GOT3 (cell line): Measurements from ENCODE around the gene CX3CL1.
"Not testable (repeated sequence)": the region's sequence is repeated elsewhere in the genome, so short reads cannot be mapped to it uniquely, and the experiment has no call there.

Source experiments
- DNase-seq: peaks from one replicate; lab custom pipeline; 2025; ENCODE audit warnings: mixed read lengths; lab: John Stamatoyannopoulos, UW

The CX3CL1 gene

GRCh38 chr16:57382535-57383275 lies 10.4 kb downstream of the CX3CL1 start:
- DNase-seq, result no peak

DNA sequence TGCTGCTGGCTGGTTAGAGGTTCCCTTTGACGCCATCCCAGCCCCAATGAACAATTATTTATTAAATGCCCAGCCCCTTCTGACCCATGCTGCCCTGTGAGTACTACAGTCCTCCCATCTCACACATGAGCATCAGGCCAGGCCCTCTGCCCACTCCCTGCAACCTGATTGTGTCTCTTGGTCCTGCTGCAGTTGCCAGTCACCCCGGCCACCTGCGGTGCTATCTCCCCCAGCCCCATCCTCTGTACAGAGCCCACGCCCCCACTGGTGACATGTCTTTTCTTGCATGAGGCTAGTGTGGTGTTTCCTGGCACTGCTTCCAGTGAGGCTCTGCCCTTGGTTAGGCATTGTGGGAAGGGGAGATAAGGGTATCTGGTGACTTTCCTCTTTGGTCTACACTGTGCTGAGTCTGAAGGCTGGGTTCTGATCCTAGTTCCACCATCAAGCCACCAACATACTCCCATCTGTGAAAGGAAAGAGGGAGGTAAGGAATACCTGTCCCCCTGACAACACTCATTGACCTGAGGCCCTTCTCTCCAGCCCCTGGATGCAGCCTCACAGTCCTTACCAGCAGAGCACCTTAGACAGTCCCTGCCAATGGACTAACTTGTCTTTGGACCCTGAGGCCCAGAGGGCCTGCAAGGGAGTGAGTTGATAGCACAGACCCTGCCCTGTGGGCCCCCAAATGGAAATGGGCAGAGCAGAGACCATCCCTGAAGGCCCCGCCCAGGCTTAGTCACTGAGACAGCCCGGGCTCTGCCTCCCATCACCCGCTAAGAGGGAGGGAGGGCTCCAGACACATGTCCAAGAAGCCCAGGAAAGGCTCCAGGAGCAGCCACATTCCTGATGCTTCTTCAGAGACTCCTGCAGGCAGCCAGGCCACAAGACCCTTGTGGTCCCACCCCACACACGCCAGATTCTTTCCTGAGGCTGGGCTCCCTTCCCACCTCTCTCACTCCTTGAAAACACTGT lies 11.3 kb downstream of the CX3CL1 start:
- no peak for DNase-seq

- no peak for DNase-seq
Measured at GRCh38 chr16:57384248-57385070, 12.2 kb downstream of the CX3CL1 start.

DNA sequence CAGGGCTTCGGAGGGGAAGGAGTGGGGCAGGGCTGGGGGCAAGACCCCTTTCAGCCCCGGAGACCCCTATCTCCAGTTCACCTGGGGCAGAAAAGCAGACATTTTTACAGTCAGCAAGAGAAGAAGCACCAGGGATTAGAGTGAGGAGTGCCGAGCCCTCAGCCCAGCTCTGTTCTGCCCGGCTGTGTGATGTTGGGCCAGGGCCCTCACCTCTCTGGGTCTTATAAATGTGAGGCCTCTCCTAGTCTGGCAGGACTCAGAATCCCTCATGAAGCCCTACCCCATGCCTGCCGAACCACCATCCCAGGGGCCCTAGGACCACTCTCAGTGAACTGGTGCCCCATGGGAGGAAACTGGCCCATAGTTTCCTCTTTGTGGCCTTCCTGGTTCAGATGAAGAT lies 12.8 kb downstream of the CX3CL1 start:
- DNase-seq, result no peak

DNA sequence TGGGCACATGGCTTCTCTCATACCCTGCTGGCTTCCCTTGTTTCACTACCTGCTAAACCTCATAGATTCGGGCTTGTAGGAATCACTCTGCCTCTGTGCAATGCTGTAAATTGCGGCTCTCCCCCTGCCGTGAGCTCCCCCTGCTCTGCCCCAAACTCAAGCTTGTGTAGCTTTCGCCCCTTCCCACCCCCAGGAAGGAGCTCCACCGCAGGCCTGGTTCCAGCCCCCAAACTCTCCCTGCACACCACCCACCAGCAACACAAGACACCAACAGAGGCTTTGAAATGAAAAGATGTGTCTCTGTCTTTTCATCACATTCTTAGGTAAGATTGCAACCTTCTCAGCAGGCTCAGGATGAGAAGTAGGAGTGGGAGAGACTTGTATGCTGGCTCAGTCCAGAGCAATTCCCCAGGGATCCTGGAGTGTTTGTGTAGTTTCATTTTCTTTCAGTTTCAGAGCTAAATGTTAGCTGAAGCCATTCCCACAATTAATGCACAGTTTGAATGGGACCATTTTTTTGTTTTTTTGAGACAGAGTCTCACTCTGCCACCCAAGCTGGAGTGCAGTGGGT lies 14.2 kb downstream of the CX3CL1 start:
- no peak for DNase-seq

GRCh38 chr16:57387598-57388354 lies 15.5 kb downstream of the CX3CL1 start:
- DNase-seq, result no peak

GRCh38 chr16:57388359-57389086 lies 16.2 kb downstream of the CX3CL1 start:
- DNase-seq, result no peak

GRCh38 chr16:57389087-57389468 lies 16.8 kb downstream of the CX3CL1 start:
- no peak for DNase-seq

DNA sequence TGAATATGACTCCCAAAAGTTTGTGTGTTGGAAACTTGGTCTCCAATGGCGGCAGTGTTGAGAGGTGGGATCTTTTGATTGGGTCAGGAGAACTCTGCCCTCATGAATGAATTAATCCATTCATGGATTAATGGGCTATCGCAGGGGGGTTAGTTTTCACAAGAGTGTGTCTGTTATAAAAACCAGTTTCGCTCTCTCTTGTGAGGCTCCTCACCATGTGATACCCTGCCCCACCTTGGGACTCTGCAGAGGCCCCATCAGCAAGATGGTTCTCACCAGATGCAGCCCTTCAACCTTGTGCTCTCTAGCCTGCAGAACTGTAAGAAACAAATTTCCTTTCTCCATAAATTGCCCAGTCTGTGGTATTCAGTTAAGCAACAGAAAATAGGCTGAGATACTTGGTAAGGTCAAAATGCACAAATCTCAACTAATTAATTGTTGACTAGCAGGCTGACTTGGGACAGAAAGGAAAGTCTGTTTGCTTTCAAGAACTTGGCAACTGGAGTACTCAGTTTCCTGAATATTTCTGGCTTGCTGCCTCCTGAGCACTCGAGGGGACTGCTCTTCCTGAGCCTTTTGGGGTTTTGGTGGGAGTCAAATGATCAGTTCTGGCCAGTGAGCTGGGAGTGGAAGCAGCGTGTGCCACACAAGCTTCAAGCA lies 18.5 kb downstream of the CX3CL1 start:
- DNase-seq, result no peak

DNA sequence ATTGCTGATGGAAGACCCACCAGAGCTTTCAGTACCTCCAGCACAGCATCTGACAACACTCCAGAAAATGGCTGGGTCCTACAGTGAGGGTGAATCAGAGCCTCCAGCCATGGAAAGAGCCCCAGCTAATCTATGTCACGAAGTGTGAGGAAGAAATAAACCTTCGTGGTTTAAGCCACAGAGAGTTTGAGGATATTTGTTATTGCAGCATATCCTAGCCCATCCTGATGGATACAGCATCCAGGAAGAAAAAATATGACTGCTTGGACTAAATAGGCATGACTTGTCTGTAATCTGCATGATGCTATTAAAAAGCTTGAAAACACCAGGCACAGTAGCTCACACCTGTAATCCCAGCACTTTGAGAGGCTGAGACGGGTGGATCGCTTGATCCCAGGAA lies 19.0 kb downstream of the CX3CL1 start:
- no peak for DNase-seq

DNA sequence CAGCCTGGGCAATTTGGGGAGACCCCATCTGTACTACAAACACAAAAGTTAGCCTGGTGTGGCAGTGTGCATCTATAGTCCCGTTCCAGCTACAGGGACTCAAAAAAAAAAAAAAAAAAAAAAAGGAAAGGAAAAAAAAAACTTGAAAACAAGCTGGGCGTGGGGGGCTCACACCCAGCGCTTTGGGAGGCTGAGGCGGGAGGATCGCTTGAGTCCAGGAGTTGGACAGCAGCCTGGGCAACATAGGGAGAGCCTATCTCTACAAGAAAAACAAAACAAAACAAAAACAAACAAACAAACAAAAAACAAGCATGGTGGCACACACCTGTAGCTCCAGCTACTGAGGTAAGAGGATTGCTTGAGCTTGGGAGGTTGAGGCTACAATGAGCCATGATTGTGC lies 19.4 kb downstream of the CX3CL1 start:
- DNase-seq, result no peak

- no peak for DNase-seq
Measured at GRCh38 chr16:57392694-57393093, 20.4 kb downstream of the CX3CL1 start.

DNA sequence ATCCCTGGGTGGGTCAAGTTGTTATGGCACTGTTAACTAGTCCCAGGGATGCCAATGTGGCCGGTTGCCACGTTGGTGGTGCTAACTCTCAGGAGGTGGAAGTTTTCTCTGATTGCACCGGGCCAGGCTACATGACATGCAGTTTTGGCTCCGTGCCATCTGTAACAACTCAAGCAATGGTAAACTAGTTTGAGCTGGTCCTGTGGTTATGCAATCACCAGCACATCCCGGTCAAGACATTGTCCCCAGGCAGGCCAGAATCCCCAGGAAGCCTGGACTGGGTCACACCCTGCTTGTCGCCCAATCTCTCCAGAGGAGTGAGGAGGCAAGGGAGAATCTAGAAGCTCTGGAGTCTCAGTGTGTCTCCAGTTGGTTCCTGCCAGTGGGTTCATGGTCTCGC lies 22.2 kb downstream of the CX3CL1 start:
- no peak for DNase-seq

- no peak for DNase-seq
Measured at GRCh38 chr16:57395026-57395425, 22.7 kb downstream of the CX3CL1 start.

GRCh38 chr16:57396786-57397185 lies 24.5 kb downstream of the CX3CL1 start:
- no peak for DNase-seq

DNA sequence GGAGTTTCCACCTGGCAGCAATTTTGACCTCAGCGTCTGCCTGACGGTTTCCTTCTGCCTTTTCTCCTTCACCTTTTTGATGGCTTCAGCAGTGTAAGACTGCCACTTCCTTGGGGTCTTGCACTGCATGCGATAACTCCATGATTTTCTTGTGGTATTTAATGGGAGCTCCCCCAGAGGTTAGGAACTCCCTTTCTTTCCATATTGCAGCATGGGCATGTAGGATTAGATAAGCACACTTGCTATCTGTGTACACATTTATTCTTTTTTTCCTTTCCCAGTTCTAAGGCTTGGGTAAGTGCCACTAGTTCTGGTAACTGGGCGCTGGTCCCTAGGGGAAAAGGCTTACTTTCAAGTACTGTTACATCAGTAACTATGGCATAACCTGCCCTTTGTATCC lies 25.2 kb downstream of the CX3CL1 start:
- DNase-seq, result not testable (repeated sequence)

GRCh38 chr16:57401943-57402640 lies 29.8 kb downstream of the CX3CL1 start:
- DNase-seq, result no peak

GRCh38 chr16:57403965-57404817 lies 31.9 kb downstream of the CX3CL1 start, which contains the start of gene CCL17:
TSS of gene CCL17 (plus strand) at chr16:57404767. CDS start at chr16:57413933, 9,166 bp downstream.
- DNase-seq, result no peak
